AG09309 (cell line): ENCODE results near the gene SMIM38.

Source experiments
- DNase-seq: peaks from one replicate; pipeline ENCODE4 v3.0.0-alpha.2; 2010; ENCODE audit warnings: low read depth
- H3K4me3 ChIP-seq: 2 replicates; pipeline ENCODE4 v1.5.1; 2011; ENCODE audit warnings: mild to moderate bottlenecking, low read depth, low read length, moderate library complexity; ENCODE audit not compliant: control insufficient read depth
- CTCF ChIP-seq: IDR thresholded peaks from 2 replicates; pipeline ENCODE4 v1.5.1; 2011; ENCODE audit warnings: mild to moderate bottlenecking, low read depth, low read length, inconsistent platforms; ENCODE audit not compliant: insufficient read depth, control insufficient read depth; ENCODE audit errors: missing control alignments

SMIM38 gene

GRCh38 chr11:69155302-69156234 lies at the start of gene SMIM38:
Gene SMIM38 (plus strand): TSS chr11:69155935. CDS start chr11:69157847, 1,912 bp downstream.
- no peak for DNase-seq
- no peak within 1 kb of the TSS for H3K4me3 ChIP-seq
- no peak for TF ChIP-seq CTCF

GRCh38 chr11:69106031-69106811 lies 49.5 kb upstream of the SMIM38 start:
- no peak for DNase-seq
- TF ChIP-seq CTCF, result no peak
- H3K4me3 ChIP-seq, result no peak overlapping the region

- no peak for TF ChIP-seq CTCF
- DNase-seq, result no peak
- no peak overlapping the region for H3K4me3 ChIP-seq
These were observed 48.3 kb upstream of the SMIM38 start for GRCh38 chr11:69107413-69107812.

- no peak for TF ChIP-seq CTCF
- H3K4me3 ChIP-seq, result no peak overlapping the region
- DNase-seq, result no peak
These were observed 47.7 kb upstream of the SMIM38 start for GRCh38 chr11:69108030-69108429.

- DNase-seq, result no peak
- no peak for TF ChIP-seq CTCF
These were observed 47.2 kb upstream of the SMIM38 start for GRCh38 chr11:69108559-69108958.

GRCh38 chr11:69109101-69109500 lies 46.6 kb upstream of the SMIM38 start:
- no peak overlapping the region for H3K4me3 ChIP-seq
- no peak for TF ChIP-seq CTCF
- DNase-seq, result no peak

More at GRCh38 chr11:69108559-69108958, 47.2 kb upstream of the SMIM38 start:
- H3K4me3 ChIP-seq, result no peak overlapping the region
